Hepatocyte (in vitro differentiated cells): ENCODE measurements around the gene LCMT1. TPM values are rescaled to one million over a fixed set of nuclear protein-coding genes. Genes with fewer than 3 reads are reported as not detected.

Experiments
- DNase-seq: peaks from one replicate; pipeline ENCODE4 v3.0.0-alpha.2; 2016; ENCODE audit warnings: low spot score
- H2AFZ ChIP-seq: fragments of 200-600 bp; sonication (generic); 2 replicates; pipeline ENCODE4 v1.6.0; 2016; ENCODE audit warnings: antibody characterized with exemption, mild to moderate bottlenecking
- H3K27ac ChIP-seq: fragments of 200-600 bp; sonication (generic); 2 replicates; pipeline ENCODE4 v1.5.1; 2016; ENCODE audit warnings: mild to moderate bottlenecking
- H3K27me3 ChIP-seq: fragments of 200-600 bp; sonication (generic); 2 replicates; pipeline ENCODE4 v1.6.1; 2016
- H3K36me3 ChIP-seq: fragments of 200-600 bp; sonication (generic); replicated peaks from 2 replicates; pipeline ENCODE4 v1.5.1; 2016; ENCODE audit warnings: low read depth; ENCODE audit not compliant: insufficient read depth
- H3K4me1 ChIP-seq: fragments of 200-600 bp; sonication (generic); 2 replicates; pipeline ENCODE4 v1.5.1; 2016; ENCODE audit warnings: mild to moderate bottlenecking, moderate library complexity; ENCODE audit not compliant: insufficient read depth
- H3K4me2 ChIP-seq: fragments of 200-600 bp; sonication (generic); 2 replicates; pipeline ENCODE4 v1.6.0; 2016
- H3K4me3 ChIP-seq: fragments of 200-600 bp; sonication (generic); 2 replicates; pipeline ENCODE4 v1.5.1; 2016; ENCODE audit warnings: mild to moderate bottlenecking
- H3K79me2 ChIP-seq: fragments of 200-600 bp; sonication (generic); 2 replicates; pipeline ENCODE4 v1.6.0; 2017; ENCODE audit warnings: mild to moderate bottlenecking
- H3K9me2 ChIP-seq: fragments of 200-600 bp; sonication (generic); replicated peaks from 2 replicates; pipeline ENCODE4 v1.6.0; 2017; ENCODE audit warnings: mild to moderate bottlenecking; ENCODE audit not compliant: insufficient read depth
- H3K9me3 ChIP-seq: fragments of 200-600 bp; sonication (generic); 2 replicates; pipeline ENCODE4 v1.5.1; 2016; ENCODE audit warnings: low read depth, mild to moderate bottlenecking
- H4K20me1 ChIP-seq: fragments of 200-600 bp; sonication (generic); 2 replicates; pipeline ENCODE4 v1.6.0; 2016; ENCODE audit warnings: mild to moderate bottlenecking; ENCODE audit not compliant: insufficient read depth, poor library complexity, severe bottlenecking
- EZH2 ChIP-seq: fragments of 200-600 bp; sonication (generic); IDR thresholded peaks from 2 replicates; pipeline ENCODE4 v1.6.1; 2016; ENCODE audit warnings: antibody characterized with exemption, mild to moderate bottlenecking, borderline replicate concordance
- EZH2phosphoT487 ChIP-seq: fragments of 200-600 bp; sonication (generic); IDR thresholded peaks from one replicate; pipeline ENCODE4 v1.6.1; 2018; ENCODE audit warnings: antibody characterized with exemption, mild to moderate bottlenecking, low read depth, moderate library complexity; ENCODE audit not compliant: unreplicated experiment, severe bottlenecking
- WGBS: methylation state at CpG from one replicate; pipeline ENCODE4 v1.1.6; 2016; ENCODE audit warnings: low lambda C conversion rate; ENCODE audit errors: missing lambda C conversion rate; 5-methylcytosine and 5-hydroxymethylcytosine counted together
- polyA plus RNA-seq: library from polyadenylated mRNA; unstranded; fragments of >200 nt; fragmentation: Nextera tagmentation; extraction: Ambion mirVana; gene quantifications from 2 replicates; pipeline ENCODE4 v1.2.1, GENCODE V29; 2016
- total RNA-seq: library from RNA; depleted of rRNA; stranded (reverse); fragments of >200 nt; gene quantifications from 2 replicates; pipeline ENCODE4 v1.2.3, GENCODE V29; 2014
- TF ChIP-seq, protein P1 (sequence below): fragments of 200-600 bp; sonication (generic); IDR thresholded peaks from 2 replicates; pipeline ENCODE4 v1.5.1; 2016; ENCODE audit warnings: antibody characterized with exemption, mild to moderate bottlenecking; ENCODE audit not compliant: poor library complexity

LCMT1 gene
- total and polyA plus RNA-seq, 2 experiments from 2014 or later: 33.0 to 47.7 TPM

DNA sequence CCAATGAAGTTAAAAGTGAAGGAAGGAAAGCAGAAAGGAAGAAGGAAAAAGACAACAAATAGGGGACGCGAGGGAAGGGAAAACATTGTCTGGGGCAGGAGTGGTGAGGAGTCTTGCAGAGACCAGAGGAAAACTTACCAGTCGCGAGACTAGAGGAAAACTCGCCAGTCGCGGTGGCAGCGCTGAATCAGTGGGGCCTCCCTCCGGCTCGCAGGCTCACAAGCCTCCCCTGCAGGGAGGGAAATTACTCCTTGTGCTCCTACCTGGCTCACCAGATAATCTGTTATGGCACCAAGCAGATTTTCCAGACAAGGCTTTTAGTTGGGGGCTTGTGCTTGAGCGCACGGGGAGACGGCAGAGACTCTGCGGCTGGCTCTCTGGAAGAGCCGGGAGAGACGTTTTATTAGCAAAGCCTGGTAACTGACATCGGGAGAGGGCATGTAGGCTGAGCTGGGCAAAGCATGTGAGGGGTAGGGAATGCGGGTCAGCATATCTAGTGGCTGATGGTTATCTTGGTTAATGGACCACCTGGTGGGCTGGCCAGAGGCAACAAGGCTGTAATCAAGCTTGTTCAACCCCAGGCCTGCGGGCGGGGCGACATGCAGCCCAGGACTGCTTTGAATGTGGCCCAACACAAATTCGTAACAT, 37.1 kb downstream of the LCMT1 start:
- no peak overlapping the region for H3K4me3 ChIP-seq
- no peaks in the 10 kb centered on the region for H4K20me1 ChIP-seq
- H3K9me2 ChIP-seq: no peaks in the 10 kb centered on the region
- no peaks in the 10 kb centered on the region for H3K27me3 ChIP-seq
- no peaks in the 10 kb centered on the region for H3K36me3 ChIP-seq
- no peak overlapping the region for H2AFZ ChIP-seq
- no peaks in the 10 kb centered on the region for H3K4me1 ChIP-seq
- no peak overlapping the region for H3K27ac ChIP-seq
- no peaks in the 10 kb centered on the region for H3K79me2 ChIP-seq
- 39% methylated on average over 22 of the region's 22 CpGs for WGBS
- no peak overlapping the region for H3K4me2 ChIP-seq
- DNase-seq: no peak
- no peak for TF ChIP-seq EZH2
- TF ChIP-seq, protein P1, sequence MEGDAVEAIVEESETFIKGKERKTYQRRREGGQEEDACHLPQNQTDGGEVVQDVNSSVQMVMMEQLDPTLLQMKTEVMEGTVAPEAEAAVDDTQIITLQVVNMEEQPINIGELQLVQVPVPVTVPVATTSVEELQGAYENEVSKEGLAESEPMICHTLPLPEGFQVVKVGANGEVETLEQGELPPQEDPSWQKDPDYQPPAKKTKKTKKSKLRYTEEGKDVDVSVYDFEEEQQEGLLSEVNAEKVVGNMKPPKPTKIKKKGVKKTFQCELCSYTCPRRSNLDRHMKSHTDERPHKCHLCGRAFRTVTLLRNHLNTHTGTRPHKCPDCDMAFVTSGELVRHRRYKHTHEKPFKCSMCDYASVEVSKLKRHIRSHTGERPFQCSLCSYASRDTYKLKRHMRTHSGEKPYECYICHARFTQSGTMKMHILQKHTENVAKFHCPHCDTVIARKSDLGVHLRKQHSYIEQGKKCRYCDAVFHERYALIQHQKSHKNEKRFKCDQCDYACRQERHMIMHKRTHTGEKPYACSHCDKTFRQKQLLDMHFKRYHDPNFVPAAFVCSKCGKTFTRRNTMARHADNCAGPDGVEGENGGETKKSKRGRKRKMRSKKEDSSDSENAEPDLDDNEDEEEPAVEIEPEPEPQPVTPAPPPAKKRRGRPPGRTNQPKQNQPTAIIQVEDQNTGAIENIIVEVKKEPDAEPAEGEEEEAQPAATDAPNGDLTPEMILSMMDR: no peak
- TF ChIP-seq EZH2phosphoT487: no peak
- no peaks in the 10 kb centered on the region for H3K9me3 ChIP-seq

DNA sequence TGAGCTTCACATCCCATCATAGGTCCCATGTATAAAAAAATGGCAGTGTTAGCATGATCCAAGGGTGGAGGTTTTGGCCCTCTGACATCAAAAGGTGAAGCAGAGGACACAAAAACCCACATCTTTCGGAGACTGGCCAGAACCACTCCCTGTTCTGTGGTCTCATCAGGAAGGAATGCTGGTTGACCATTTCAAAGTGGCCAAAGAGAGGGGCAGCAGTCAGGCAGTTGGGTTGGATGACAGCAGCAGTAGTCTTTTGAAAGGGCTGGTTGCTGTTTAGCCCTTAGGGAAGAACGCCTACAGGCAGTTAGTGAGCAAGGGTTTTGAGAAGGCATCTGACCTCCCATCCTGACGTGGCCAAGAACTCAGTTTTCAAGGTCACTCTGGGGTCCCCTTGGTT, 40.5 kb downstream of the LCMT1 start:
- no peak overlapping the region for H2AFZ ChIP-seq
- no peak overlapping the region for H3K4me2 ChIP-seq
- 79% methylated on average over 3 of the region's 3 CpGs for WGBS
- no peaks in the 10 kb centered on the region for H3K9me2 ChIP-seq
- TF ChIP-seq EZH2 (no peak), EZH2phosphoT487 (no peak)
- TF ChIP-seq, protein P1: no peak
- H4K20me1 ChIP-seq: no peaks in the 10 kb centered on the region
- H3K36me3 ChIP-seq: no peaks in the 10 kb centered on the region
- H3K27ac ChIP-seq: no peak overlapping the region
- no peaks in the 10 kb centered on the region for H3K27me3 ChIP-seq
- H3K4me3 ChIP-seq: no peak overlapping the region
- DNase-seq: no peak
- no peaks in the 10 kb centered on the region for H3K9me3 ChIP-seq
- no peaks in the 10 kb centered on the region for H3K4me1 ChIP-seq
- H3K79me2 ChIP-seq: no peaks in the 10 kb centered on the region

GRCh38 chr16:25155553-25156460, 44.3 kb downstream of the LCMT1 start:
- H3K9me2 ChIP-seq: no peaks in the 10 kb centered on the region
- no peak overlapping the region for H2AFZ ChIP-seq
- H3K79me2 ChIP-seq: no peaks in the 10 kb centered on the region
- 95% methylated on average over 13 of the region's 13 CpGs for WGBS
- no peak for DNase-seq
- no peak overlapping the region for H3K4me2 ChIP-seq
- H4K20me1 ChIP-seq: no peaks in the 10 kb centered on the region
- TF ChIP-seq, protein P1: no peak
- no peaks in the 10 kb centered on the region for H3K9me3 ChIP-seq
- no peak overlapping the region for H3K4me3 ChIP-seq
- no peaks in the 10 kb centered on the region for H3K36me3 ChIP-seq
- no peaks in the 10 kb centered on the region for H3K4me1 ChIP-seq
- no peaks in the 10 kb centered on the region for H3K27me3 ChIP-seq
- no peak overlapping the region for H3K27ac ChIP-seq
